Neural cell (in vitro differentiated cells): Measurements from ENCODE around the gene COBL. TPM values are rescaled to one million over a fixed set of nuclear protein-coding genes. Genes with fewer than 3 reads are reported as not detected.

Experiments
- H2AFZ ChIP-seq: fragments of 200-600, 300-800 bp; sonication (generic), shearing (Covaris generic); 2 replicates; pipeline ENCODE4 v1.6.0; 2014; ENCODE audit warnings: low read depth, mild to moderate bottlenecking, antibody characterized with exemption, low read length, moderate library complexity
- H3F3A ChIP-seq: fragments of 200-600 bp; shearing (Covaris generic); 2 replicates; pipeline ENCODE4 v1.6.1; 2016; ENCODE audit warnings: mild to moderate bottlenecking, moderate library complexity, mixed read lengths, antibody characterized with exemption, low read length; ENCODE audit not compliant: insufficient read depth, poor library complexity, severe bottlenecking
- H3K27ac ChIP-seq: fragments of 200-600, 300-800 bp; sonication (generic), shearing (Covaris generic); 2 replicates; pipeline ENCODE4 v1.5.1; 2014; ENCODE audit warnings: mild to moderate bottlenecking, low read length, moderate library complexity
- H3K27me3 ChIP-seq: fragments of 300-800, 200-600 bp; sonication (generic), shearing (Covaris generic); 2 replicates; pipeline ENCODE4 v1.6.0; 2014; ENCODE audit warnings: mild to moderate bottlenecking, low read depth, low read length, moderate library complexity; ENCODE audit not compliant: insufficient read depth
- H3K36me3 ChIP-seq: fragments of 300-800, 200-600 bp; sonication (generic), shearing (Covaris generic); 2 replicates; pipeline ENCODE4 v1.5.1; 2014; ENCODE audit warnings: mild to moderate bottlenecking, antibody characterized with exemption, low read length, moderate library complexity; ENCODE audit not compliant: insufficient read depth
- H3K4me2 ChIP-seq: fragments of 300-800, 200-600 bp; sonication (generic), shearing (Covaris generic); 2 replicates; pipeline ENCODE4 v1.6.0; 2014; ENCODE audit warnings: mild to moderate bottlenecking, low read length
- H3K4me3 ChIP-seq: fragments of 300-800, 200-600 bp; sonication (generic), shearing (Covaris generic); 2 replicates; pipeline ENCODE4 v1.5.1; 2014; ENCODE audit warnings: mild to moderate bottlenecking, low read length, moderate library complexity
- H3K79me2 ChIP-seq: fragments of 200-600 bp; shearing (Covaris generic); replicated peaks from 2 replicates; pipeline ENCODE4 v1.6.0; 2014; ENCODE audit warnings: mild to moderate bottlenecking, low read length, moderate library complexity; ENCODE audit not compliant: insufficient read depth
- H3K9ac ChIP-seq: fragments of 300-800, 200-600 bp; sonication (generic), shearing (Covaris generic); 2 replicates; pipeline ENCODE4 v1.6.1; 2016; ENCODE audit warnings: mild to moderate bottlenecking, low read length, mixed read lengths
- H3K9me2 ChIP-seq: fragments of 200-600 bp; shearing (Covaris generic); 2 replicates; pipeline ENCODE4 v1.6.1; 2016; ENCODE audit warnings: mild to moderate bottlenecking, low read length, mixed read lengths; ENCODE audit not compliant: insufficient read depth
- H3K9me3 ChIP-seq: fragments of 200-600, 300-800 bp; sonication (generic), shearing (Covaris generic); 2 replicates; pipeline ENCODE4 v1.6.1; 2016; ENCODE audit warnings: mild to moderate bottlenecking, mixed run types, low read length, moderate library complexity, mixed read lengths
- H4K20me1 ChIP-seq: fragments of 200-600 bp; shearing (Covaris generic); 2 replicates; pipeline ENCODE4 v1.6.1; 2016; ENCODE audit warnings: mild to moderate bottlenecking, mixed run types; ENCODE audit not compliant: insufficient read depth
- EP300 ChIP-seq: fragments of 450-650 bp; conservative IDR thresholded peaks from 2 replicates; pipeline ENCODE4 v1.6.1; 2014; ENCODE audit warnings: antibody characterized with exemption, mild to moderate bottlenecking, moderate library complexity; ENCODE audit not compliant: poor library complexity, severe bottlenecking
- EZH2 ChIP-seq: fragments of 200-600, 300-800 bp; shearing (Covaris generic), sonication (generic); IDR thresholded peaks from 2 replicates; pipeline ENCODE4 v1.6.1; 2014; ENCODE audit warnings: antibody characterized with exemption, low read length, borderline replicate concordance, mild to moderate bottlenecking; ENCODE audit not compliant: insufficient read depth, poor library complexity, severe bottlenecking
- MXI1 ChIP-seq: fragments of 450-650 bp; conservative IDR thresholded peaks from 2 replicates; pipeline ENCODE4 v1.6.1; 2014; ENCODE audit warnings: antibody characterized with exemption, mild to moderate bottlenecking; ENCODE audit not compliant: poor library complexity, severe bottlenecking
- POLR2AphosphoS5 ChIP-seq: IDR thresholded peaks from 2 replicates; pipeline ENCODE4 v1.6.1; 2012
- RAD21 ChIP-seq: fragments of 450-650 bp; conservative IDR thresholded peaks from 2 replicates; pipeline ENCODE4 v1.6.1; 2014; ENCODE audit warnings: antibody characterized with exemption, mild to moderate bottlenecking, moderate library complexity
- REST ChIP-seq: IDR thresholded peaks from 2 replicates; pipeline ENCODE4 v1.6.1; 2012; ENCODE audit warnings: borderline replicate concordance
- SMC3 ChIP-seq: fragments of 450-650 bp; conservative IDR thresholded peaks from 2 replicates; pipeline ENCODE4 v1.6.1; 2014; ENCODE audit warnings: antibody characterized with exemption, mild to moderate bottlenecking, moderate library complexity; ENCODE audit not compliant: poor library complexity
- TAF1 ChIP-seq: IDR thresholded peaks from 2 replicates; pipeline ENCODE4 v1.6.1; 2012; ENCODE audit warnings: low read depth
- polyA plus RNA-seq: library from polyadenylated mRNA; depleted of rRNA; stranded (reverse); fragments of >200 nt; gene quantifications from 2 replicates; pipeline ENCODE4 v1.2.3, GENCODE V29; 2014
- TF ChIP-seq, protein P1 (sequence below): fragments of 450-650 bp; IDR thresholded peaks from 2 replicates; pipeline ENCODE4 v1.5.1; 2014; ENCODE audit warnings: antibody characterized with exemption, mild to moderate bottlenecking, moderate library complexity; ENCODE audit not compliant: poor library complexity, severe bottlenecking

The COBL gene
- polyA plus RNA-seq, 1 donor from 2014 or later, result 0.12 TPM

- H3K27ac ChIP-seq, result no peak overlapping the region
- no peak overlapping the region for H3K4me3 ChIP-seq
- H3K9ac ChIP-seq, result no peak overlapping the region
- no peaks in the 10 kb centered on the region for H4K20me1 ChIP-seq
- H2AFZ ChIP-seq, result no peak overlapping the region
- no peaks in the 10 kb centered on the region for H3K9me2 ChIP-seq
- no peaks in the 10 kb centered on the region for H3K27me3 ChIP-seq
- H3F3A ChIP-seq, result no peaks in the 10 kb centered on the region
- TF ChIP-seq, protein P1, sequence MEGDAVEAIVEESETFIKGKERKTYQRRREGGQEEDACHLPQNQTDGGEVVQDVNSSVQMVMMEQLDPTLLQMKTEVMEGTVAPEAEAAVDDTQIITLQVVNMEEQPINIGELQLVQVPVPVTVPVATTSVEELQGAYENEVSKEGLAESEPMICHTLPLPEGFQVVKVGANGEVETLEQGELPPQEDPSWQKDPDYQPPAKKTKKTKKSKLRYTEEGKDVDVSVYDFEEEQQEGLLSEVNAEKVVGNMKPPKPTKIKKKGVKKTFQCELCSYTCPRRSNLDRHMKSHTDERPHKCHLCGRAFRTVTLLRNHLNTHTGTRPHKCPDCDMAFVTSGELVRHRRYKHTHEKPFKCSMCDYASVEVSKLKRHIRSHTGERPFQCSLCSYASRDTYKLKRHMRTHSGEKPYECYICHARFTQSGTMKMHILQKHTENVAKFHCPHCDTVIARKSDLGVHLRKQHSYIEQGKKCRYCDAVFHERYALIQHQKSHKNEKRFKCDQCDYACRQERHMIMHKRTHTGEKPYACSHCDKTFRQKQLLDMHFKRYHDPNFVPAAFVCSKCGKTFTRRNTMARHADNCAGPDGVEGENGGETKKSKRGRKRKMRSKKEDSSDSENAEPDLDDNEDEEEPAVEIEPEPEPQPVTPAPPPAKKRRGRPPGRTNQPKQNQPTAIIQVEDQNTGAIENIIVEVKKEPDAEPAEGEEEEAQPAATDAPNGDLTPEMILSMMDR, result no peak
- TF ChIP-seq SMC3 (no peak), REST (no peak), TAF1 (no peak), POLR2AphosphoS5 (no peak), EZH2 (no peak), EP300 (no peak), RAD21 (no peak), MXI1 (no peak)
- no peaks in the 10 kb centered on the region for H3K36me3 ChIP-seq
- no peaks in the 10 kb centered on the region for H3K79me2 ChIP-seq
- no peak overlapping the region for H3K4me2 ChIP-seq
- H3K9me3 ChIP-seq, result no peaks in the 10 kb centered on the region
These were observed 33.4 kb upstream of the COBL start for GRCh38 chr7:51349820-51350545.

DNA sequence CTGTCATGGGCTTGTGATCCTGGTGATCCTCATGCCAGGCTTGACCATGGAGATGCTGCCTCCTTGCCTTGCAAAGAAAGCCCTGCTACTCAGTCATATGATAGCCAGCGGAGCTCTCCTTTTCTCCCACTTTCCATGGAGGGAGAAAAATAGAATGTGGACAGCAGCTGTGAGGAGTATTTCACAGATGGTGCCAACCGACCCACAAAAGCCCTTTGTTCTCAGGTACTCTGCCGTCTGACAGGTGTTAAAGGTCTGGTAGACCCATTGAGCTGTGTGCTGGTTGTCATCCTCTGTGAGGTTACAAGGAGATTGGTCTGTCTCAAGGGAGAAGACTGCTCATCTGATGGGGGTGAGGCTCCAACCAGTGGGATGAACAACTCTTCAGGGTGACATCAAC is 29.5 kb upstream of the COBL start:
- no peak overlapping the region for H3K27ac ChIP-seq
- H3K9me3 ChIP-seq, result no peaks in the 10 kb centered on the region
- H3K36me3 ChIP-seq, result no peaks in the 10 kb centered on the region
- no peaks in the 10 kb centered on the region for H3F3A ChIP-seq
- H3K27me3 ChIP-seq, result no peaks in the 10 kb centered on the region
- H3K9me2 ChIP-seq, result no peaks in the 10 kb centered on the region
- H3K9ac ChIP-seq, result no peak overlapping the region
- H3K79me2 ChIP-seq, result no peaks in the 10 kb centered on the region
- H4K20me1 ChIP-seq, result no peaks in the 10 kb centered on the region
- no peak overlapping the region for H3K4me2 ChIP-seq
- TF ChIP-seq, protein P1, result no peak
- TF ChIP-seq RAD21, result no peak
- no peak for TF ChIP-seq SMC3
- TF ChIP-seq POLR2AphosphoS5, result no peak
- no peak for TF ChIP-seq TAF1
- no peak for TF ChIP-seq REST
- no peak for TF ChIP-seq EP300
- TF ChIP-seq EZH2, result no peak
- no peak for TF ChIP-seq MXI1
- H3K4me3 ChIP-seq, result no peak overlapping the region
- no peak overlapping the region for H2AFZ ChIP-seq
